Lower leg skin (tissue), 4 donors: ENCODE measurements around the gene PEX14. TPM values are rescaled to one million over a fixed set of nuclear protein-coding genes. Genes with fewer than 3 reads are reported as not detected.

Source experiments
- DNase-seq, 2 donors: peaks; one replicate each; pipeline ENCODE4 v3.0.0-alpha.2; 2019; ENCODE audit warnings: low spot score in 2 of 2
- H3K4me3 ChIP-seq: fragments of 200-600 bp; sonication (generic); 2 replicates; pipeline ENCODE4 v1.5.1; 2017; ENCODE audit warnings: mild to moderate bottlenecking, low read depth; ENCODE audit not compliant: poor library complexity, severe bottlenecking
- POLR2A ChIP-seq, 2 donors: fragments of 450-650 bp; IDR thresholded peaks; one replicate each; pipeline ENCODE4 v1.6.1; 2016 to 2017; ENCODE audit warnings: antibody characterized with exemption in 2 of 2, mild to moderate bottlenecking in 1 of 2, moderate library complexity in 1 of 2
- WGBS, 2 donors: methylation state at CpG; one replicate each; pipeline ENCODE4 v1.1.5; 2018; 5-methylcytosine and 5-hydroxymethylcytosine counted together
- intact Hi-C: fragments of 100-400 bp; cut with DNase I; formaldehyde crosslinking; loops from one replicate; pipeline ENCODE4 v1.15.0; 2023; ENCODE audit warnings: low total_unique reads
- total RNA-seq, 4 donors: library from RNA; depleted of rRNA; stranded (reverse); fragments of >200 nt; gene quantifications; one replicate each; pipeline ENCODE4 v1.1.0, GENCODE V29; 2016
- TF ChIP-seq, protein P1 (sequence below), 3 donors: fragments of 450-650 bp; IDR thresholded peaks; one replicate each; pipeline ENCODE4 v1.5.1; 2016; ENCODE audit warnings: antibody characterized with exemption in 3 of 3, mild to moderate bottlenecking in 3 of 3, moderate library complexity in 2 of 3

The PEX14 gene
- total RNA-seq, 4 donors from 2014 or later = 14.1 to 22.8 (median 18.9) TPM

DNA sequence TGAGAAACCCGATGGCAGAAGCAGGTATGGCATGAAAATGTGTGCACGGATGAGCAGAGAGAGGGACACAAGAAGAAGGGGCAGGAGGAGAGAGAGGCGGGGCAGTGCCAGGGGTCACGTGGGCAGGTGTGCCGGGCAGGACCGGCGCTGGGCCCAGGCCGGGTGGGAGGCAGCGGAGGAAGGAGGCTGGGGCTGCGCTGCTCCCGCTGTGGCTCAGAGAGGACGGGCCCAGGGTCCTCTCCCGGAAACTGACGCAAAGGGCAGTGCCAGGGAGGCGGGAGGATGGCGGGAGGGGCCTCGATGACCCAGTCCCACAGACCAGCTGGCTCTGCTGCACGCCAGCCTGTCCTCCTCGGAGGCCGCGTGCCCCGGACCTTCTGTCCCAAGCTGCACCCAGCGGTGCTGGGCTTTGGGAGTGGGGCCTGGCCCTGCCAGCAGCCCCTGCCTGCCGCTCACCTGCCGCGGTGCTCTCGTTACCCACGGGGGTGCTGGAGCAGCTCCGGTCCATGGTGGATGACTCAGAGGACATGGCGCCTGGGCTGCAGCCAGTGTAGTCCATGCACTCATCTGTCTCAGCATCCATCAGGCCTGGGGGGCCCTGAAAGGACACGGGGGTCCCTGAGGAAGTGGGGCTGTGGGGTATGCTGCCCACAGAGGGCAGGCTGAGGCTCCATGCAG is 167.8 kb downstream of the PEX14 start:
- 82 to 84% methylated on average over 22 to 31 of the region's 31 CpGs for WGBS, 2 donors
- no peak overlapping the region for H3K4me3 ChIP-seq
- no peak for TF ChIP-seq POLR2A (IDR thresholded peaks at IDR 0.05)
- TF ChIP-seq, protein P1, sequence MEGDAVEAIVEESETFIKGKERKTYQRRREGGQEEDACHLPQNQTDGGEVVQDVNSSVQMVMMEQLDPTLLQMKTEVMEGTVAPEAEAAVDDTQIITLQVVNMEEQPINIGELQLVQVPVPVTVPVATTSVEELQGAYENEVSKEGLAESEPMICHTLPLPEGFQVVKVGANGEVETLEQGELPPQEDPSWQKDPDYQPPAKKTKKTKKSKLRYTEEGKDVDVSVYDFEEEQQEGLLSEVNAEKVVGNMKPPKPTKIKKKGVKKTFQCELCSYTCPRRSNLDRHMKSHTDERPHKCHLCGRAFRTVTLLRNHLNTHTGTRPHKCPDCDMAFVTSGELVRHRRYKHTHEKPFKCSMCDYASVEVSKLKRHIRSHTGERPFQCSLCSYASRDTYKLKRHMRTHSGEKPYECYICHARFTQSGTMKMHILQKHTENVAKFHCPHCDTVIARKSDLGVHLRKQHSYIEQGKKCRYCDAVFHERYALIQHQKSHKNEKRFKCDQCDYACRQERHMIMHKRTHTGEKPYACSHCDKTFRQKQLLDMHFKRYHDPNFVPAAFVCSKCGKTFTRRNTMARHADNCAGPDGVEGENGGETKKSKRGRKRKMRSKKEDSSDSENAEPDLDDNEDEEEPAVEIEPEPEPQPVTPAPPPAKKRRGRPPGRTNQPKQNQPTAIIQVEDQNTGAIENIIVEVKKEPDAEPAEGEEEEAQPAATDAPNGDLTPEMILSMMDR (IDR thresholded peaks at IDR 0.05) = no peak
- intact Hi-C loops = no loop called here
- no peak for DNase-seq

DNA sequence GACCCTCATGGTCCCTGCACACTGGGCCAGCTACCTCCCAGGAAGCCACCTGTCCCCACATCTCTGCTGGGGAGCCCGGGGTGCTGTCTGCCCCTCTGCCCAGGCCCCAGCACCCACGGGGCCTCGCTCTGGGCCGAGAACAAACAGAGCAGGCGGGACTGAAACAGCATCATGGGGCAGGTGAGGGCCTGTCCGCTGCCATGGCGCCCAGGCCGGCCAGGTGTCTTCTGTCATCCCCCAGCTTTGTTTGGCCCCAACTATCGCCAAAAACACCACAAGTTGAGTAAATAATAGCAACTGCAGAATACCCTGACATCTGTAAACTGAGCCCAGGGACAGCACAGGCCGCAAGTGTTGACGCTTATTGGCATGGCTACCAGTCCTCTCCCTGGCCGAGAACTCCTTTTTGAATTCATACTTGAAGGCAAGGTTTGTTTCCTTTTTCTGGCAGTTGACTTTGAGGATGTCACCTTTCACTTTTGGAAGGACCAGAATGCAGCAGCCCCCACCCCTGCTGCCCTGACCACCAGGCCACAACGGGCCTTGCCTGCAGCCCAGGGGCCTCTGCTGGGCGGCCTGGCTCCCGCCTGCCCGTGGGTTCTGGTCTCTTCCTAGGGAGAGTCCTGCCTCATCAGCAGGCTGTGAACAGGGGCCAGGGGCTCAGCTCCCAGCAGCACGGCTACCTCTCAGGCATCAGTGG is 169.0 kb downstream of the PEX14 start:
- no peak overlapping the region for H3K4me3 ChIP-seq
- intact Hi-C loops = no loop called here
- TF ChIP-seq POLR2A (IDR thresholded peaks at IDR 0.05) = no peak
- TF ChIP-seq, protein P1 (IDR thresholded peaks at IDR 0.05) = no peak
- DNase-seq = no peak
- 71 to 88% methylated on average over 17 of the region's 17 CpGs for WGBS, 2 donors

DNA sequence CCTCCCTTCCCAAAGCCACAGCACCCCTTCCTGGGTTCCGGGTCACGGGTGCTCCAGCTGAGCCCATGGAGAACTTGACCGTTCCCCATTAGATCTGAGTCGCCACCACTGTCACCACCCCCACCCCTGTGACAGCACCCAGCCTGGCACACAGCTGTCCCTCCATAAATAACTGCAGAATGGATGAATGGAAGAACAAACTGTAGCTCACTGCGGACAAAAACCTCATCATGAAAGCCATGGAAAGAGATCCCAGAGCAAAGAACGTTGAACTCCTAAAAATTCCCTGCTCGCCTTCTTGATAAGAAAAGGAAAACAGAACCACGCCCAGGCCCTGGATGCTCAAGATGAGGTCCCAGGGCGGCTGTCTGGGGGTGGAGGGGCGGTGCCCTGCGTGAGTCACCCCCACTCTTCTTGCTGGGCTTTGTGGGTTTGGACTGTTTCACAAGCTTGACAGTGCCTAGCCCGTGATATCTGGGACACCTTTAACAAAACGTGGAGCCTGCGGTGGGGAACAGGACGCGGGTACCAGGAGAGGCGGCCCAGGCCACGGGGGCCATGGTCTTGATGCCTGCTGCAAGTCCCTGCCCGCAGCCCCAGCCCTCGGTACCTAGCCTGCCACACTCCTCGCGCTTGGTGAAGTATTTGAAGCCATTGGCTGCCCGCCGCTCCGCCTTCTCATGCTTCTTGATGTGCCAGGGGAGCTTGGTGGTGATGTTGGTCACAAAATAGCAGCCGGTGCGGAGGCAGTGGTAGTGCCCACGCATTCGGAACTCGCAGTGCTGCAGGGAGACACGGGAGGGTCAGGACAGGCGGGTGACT is 169.8 kb downstream of the PEX14 start:
- no peak overlapping the region for H3K4me3 ChIP-seq
- TF ChIP-seq, protein P1 (IDR thresholded peaks at IDR 0.05) = no peak
- TF ChIP-seq POLR2A (IDR thresholded peaks at IDR 0.05) = no peak
- intact Hi-C loops = no loop called here
- 64 to 83% methylated on average over 32 of the region's 32 CpGs for WGBS, 2 donors
- no peak for DNase-seq

DNA sequence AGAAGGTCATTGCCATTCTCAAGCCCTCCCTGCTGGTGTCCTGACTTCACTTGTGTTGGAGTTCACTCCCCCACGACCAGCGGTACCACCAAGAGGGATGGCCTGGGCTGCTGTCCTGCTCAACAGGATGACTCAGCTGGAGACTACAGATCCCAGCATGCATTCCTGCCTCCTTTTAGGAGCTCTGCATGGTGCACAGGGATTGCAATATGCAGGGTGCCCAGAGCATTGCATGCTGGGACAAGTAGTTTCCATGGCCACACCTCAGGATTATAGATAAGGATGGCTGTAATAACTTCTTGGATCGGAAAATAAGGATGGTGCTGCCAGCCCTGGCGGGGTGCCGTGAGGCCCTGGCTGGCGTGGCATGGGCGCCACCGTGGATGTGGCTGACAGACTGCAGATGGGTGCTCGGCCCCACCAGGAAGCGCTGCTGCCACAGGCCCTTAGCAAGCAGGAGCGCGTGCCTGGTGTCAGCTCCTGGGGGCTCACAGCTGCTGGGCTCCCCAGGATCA is 171.7 kb downstream of the PEX14 start:
- 65 to 78% methylated on average over 10 to 12 of the region's 12 CpGs for WGBS, 2 donors
- peak in 1 of 2 donors; percentile 48 for DNase-seq
- intact Hi-C loops = no loop called here
- H3K4me3 ChIP-seq = no peak overlapping the region
- TF ChIP-seq, protein P1 (IDR thresholded peaks at IDR 0.05) = no peak
- TF ChIP-seq POLR2A (IDR thresholded peaks at IDR 0.05) = no peak

DNA sequence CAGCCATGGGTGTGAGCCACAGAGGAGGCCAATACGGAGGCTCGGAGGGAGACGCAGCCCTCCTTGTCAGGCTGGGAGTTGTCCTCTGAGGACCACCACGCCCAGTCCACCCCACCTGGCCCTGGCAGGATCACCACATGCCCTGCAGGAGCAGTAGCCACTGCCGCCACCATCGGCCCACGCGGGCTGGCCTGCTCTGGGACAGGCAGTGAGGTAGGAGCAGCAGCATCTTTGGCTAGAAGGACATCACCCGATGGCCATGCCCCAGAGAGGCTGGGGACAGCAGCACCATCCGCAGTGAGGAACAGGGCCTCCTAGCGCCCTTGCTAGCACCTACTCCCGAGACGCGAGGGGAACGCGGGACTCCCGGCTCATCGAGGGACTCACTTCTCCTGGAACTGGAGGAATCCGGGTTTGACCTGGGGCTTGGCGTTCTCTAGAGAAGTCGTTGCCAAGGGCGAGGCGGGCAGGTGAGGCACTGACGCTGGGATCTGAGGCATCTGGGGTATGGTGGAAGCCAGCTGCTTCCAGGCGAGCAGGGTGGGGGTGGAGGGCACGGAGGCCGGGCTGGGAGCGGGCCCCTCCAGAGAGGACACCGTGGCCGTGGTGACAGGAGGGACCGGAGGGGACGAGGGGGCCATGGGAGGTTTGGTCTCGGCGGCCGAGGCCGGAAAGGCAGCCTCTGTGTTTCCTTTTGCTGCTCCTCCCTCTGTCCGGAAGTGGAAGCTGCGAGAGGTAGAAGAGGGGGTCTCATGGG is 172.8 kb downstream of the PEX14 start:
- 71 to 82% methylated on average over 27 to 33 of the region's 38 CpGs for WGBS, 2 donors

More for the DNA sequence above, 172.8 kb downstream of the PEX14 start:
- DNase-seq = no peak
- TF ChIP-seq POLR2A (IDR thresholded peaks at IDR 0.05) = no peak
- TF ChIP-seq, protein P1 (IDR thresholded peaks at IDR 0.05) = no peak
- intact Hi-C loops = no loop called here
- no peak overlapping the region for H3K4me3 ChIP-seq
